ENCODE measurements around the gene ZBTB49. TPM values are rescaled to one million over a fixed set of nuclear protein-coding genes. Genes with fewer than 3 reads are reported as not detected.

ZBTB49 gene
- total and polyA plus RNA-seq, 2 of the 4 experiments (the other 2 are of a cell fraction): 3.2 to 4.8 TPM

DNA sequence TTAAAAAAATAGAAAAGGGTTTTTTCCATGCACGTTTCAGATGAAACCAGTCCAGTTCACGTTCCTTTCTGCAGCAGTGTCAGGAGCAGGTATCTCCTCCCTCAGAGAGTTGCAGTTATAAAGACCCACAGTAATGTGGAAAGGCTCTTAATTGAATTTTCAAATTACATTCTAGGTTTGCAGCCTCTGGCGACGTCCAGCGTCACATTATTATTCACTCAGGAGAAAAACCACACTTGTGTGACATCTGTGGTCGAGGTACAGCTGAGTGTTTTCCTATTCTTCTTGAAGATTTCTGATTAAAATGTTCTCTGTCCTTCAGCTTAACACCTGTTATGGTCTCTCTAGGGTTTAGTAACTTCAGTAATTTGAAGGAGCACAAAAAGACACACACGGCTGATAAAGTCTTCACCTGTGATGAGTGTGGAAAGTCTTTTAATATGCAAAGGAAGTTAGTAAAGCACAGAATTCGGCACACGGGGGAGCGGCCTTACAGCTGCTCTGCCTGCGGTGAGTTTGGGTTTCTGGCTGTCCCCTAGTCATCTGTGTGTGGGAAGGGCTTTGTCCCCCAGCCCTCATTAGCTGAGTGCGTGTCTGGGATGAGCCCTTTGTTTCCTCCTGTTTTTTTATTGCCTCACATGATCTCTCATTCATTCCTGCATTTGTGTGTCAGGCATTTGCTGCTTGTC is 25.6 kb downstream of the ZBTB49 start:
- Histone ChIP-seq H2BK5ac (ENCODE audit: low read depth, low read length, poor library complexity, severe bottlenecking) (no peak overlapping the region), H4K8ac (ENCODE audit: low read depth in 2 of 2, low read length in 2 of 2) (no peak overlapping the region), H3K23ac (ENCODE audit: low read depth, low read length) (no peak overlapping the region), H3K9me1 (ENCODE audit: insufficient read depth, low read length) (no peaks in the 10 kb centered on the region), H3K4me3 (ENCODE audit: insufficient read depth, low read depth, low read length) (no peak overlapping the region), H3K27ac (ENCODE audit: insufficient read depth, low read length) (no peak overlapping the region), H3K4me2 (ENCODE audit: low read depth, low read length) (no peak overlapping the region), H4K5ac (ENCODE audit: low read depth, low read length) (no peak overlapping the region), H3K79me1 (ENCODE audit: low read depth in 1 of 2, low read length in 2 of 2) (peaks cover 0 to 6% of the 10 kb centered on the region in 2 experiments; a peak in 3 of 4 replicates), H2BK15ac (ENCODE audit: low read depth, low read length) (no peak overlapping the region), H3K4me1 (ENCODE audit: control insufficient read depth, insufficient read depth, low read length) (no peaks in the 10 kb centered on the region), H3K36me3 (ENCODE audit: control insufficient read depth, insufficient read depth, low read length) (peaks cover 30% of the 10 kb centered on the region), H2AK9ac (replicated peaks; ENCODE audit: low read depth, low read length, poor library complexity) (no peak overlapping the region), H4K91ac (ENCODE audit: insufficient read depth, low read depth, low read length) (no peak overlapping the region), H2AFZ (replicated peaks; ENCODE audit: low read length, poor library complexity) (no peak overlapping the region), H2BK120ac (ENCODE audit: low read depth, low read length) (no peak overlapping the region), H3K9ac (ENCODE audit: low read depth, low read length) (no peak overlapping the region), H4K20me1 (ENCODE audit: insufficient read depth, low read length) (no peaks in the 10 kb centered on the region), H3K4ac (ENCODE audit: low read depth, low read length) (no peak overlapping the region), H3K18ac (ENCODE audit: low read depth, low read length) (no peak overlapping the region), H3K27me3 (ENCODE audit: control insufficient read depth, insufficient read depth, low read length) (no peaks in the 10 kb centered on the region), H2BK20ac (ENCODE audit: low read depth, low read length) (no peak overlapping the region), H3K9me3 (ENCODE audit: control insufficient read depth, insufficient read depth, low read length) (no peaks in the 10 kb centered on the region), H3K56ac (ENCODE audit: extremely low read depth, insufficient read depth, low read length) (no peak overlapping the region), H3K14ac (replicated peaks; ENCODE audit: low read depth, low read length) (no peak overlapping the region), H2AK5ac (ENCODE audit: low read depth, low read length) (no peak overlapping the region)
- in situ Hi-C loops (cut with MboI; ENCODE audit: low sequenced_read_pairs) (no loop called here), intact Hi-C loops (cut with micrococcal nuclease) (no loop called here), dilution Hi-C loops (cut with HindIII; ENCODE audit: low sequenced_read_pairs, unreplicated experiment) (no loop called here)
- no CpG with 5 or more reads among the region's 12 CpGs for WGBS, 2 experiments (ENCODE audit: extremely low coverage in 2 of 2, insufficient read length in 1 of 2)
- ChIA-PET CTCF (no interaction called here), POLR2A (ENCODE audit: unreplicated experiment) (no interaction called here)
- TF ChIP-seq RAD21 (IDR thresholded peaks at IDR 0.05; ENCODE audit: low read length) (no peak), FOS (IDR thresholded peaks at IDR 0.05; ENCODE audit: low read depth, low read length) (no peak), CHD1 (IDR thresholded peaks at IDR 0.05; ENCODE audit: low read depth, low read length) (no peak), RCOR1 (IDR thresholded peaks at IDR 0.05; ENCODE audit: insufficient replicate concordance, low read length) (no peak), SMC3 (IDR thresholded peaks at IDR 0.05; ENCODE audit: low read depth, low read length) (no peak), POLR2A (IDR thresholded peaks at IDR 0.05; ENCODE audit: low read depth, low read length) (no peak), MAFK (IDR thresholded peaks at IDR 0.05; ENCODE audit: low read depth, low read length) (no peak), RFX5 (IDR thresholded peaks at IDR 0.05; ENCODE audit: low read depth, low read length) (no peak), MAZ (IDR thresholded peaks at IDR 0.05; ENCODE audit: borderline replicate concordance, low read depth, low read length) (no peak), NFE2L2 (IDR thresholded peaks at IDR 0.05; ENCODE audit: low read depth, low read length) (no peak), BHLHE40 (IDR thresholded peaks at IDR 0.05; ENCODE audit: low read depth, low read length) (no peak), MXI1 (IDR thresholded peaks at IDR 0.05; ENCODE audit: borderline replicate concordance, low read depth, low read length) (no peak), CEBPB (IDR thresholded peaks at IDR 0.05; ENCODE audit: low read depth, low read length) (no peak)
- TF ChIP-seq, protein P1, sequence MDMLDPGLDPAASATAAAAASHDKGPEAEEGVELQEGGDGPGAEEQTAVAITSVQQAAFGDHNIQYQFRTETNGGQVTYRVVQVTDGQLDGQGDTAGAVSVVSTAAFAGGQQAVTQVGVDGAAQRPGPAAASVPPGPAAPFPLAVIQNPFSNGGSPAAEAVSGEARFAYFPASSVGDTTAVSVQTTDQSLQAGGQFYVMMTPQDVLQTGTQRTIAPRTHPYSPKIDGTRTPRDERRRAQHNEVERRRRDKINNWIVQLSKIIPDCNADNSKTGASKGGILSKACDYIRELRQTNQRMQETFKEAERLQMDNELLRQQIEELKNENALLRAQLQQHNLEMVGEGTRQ (IDR thresholded peaks at IDR 0.05; ENCODE audit: low read depth, low read length): no peak
- TF ChIP-seq, protein P2, sequence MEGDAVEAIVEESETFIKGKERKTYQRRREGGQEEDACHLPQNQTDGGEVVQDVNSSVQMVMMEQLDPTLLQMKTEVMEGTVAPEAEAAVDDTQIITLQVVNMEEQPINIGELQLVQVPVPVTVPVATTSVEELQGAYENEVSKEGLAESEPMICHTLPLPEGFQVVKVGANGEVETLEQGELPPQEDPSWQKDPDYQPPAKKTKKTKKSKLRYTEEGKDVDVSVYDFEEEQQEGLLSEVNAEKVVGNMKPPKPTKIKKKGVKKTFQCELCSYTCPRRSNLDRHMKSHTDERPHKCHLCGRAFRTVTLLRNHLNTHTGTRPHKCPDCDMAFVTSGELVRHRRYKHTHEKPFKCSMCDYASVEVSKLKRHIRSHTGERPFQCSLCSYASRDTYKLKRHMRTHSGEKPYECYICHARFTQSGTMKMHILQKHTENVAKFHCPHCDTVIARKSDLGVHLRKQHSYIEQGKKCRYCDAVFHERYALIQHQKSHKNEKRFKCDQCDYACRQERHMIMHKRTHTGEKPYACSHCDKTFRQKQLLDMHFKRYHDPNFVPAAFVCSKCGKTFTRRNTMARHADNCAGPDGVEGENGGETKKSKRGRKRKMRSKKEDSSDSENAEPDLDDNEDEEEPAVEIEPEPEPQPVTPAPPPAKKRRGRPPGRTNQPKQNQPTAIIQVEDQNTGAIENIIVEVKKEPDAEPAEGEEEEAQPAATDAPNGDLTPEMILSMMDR (conservative IDR thresholded peaks at IDR 0.05; ENCODE audit: low read depth, low read length): no peak
- TF ChIP-seq, protein P3, sequence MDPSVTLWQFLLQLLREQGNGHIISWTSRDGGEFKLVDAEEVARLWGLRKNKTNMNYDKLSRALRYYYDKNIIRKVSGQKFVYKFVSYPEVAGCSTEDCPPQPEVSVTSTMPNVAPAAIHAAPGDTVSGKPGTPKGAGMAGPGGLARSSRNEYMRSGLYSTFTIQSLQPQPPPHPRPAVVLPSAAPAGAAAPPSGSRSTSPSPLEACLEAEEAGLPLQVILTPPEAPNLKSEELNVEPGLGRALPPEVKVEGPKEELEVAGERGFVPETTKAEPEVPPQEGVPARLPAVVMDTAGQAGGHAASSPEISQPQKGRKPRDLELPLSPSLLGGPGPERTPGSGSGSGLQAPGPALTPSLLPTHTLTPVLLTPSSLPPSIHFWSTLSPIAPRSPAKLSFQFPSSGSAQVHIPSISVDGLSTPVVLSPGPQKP (IDR thresholded peaks at IDR 0.05; ENCODE audit: borderline replicate concordance, low read depth, low read length): no peak
- DNase-seq: no peak
- BruUV-seq (replicated peaks): no TSS peak
- ATAC-seq (ENCODE audit: low read depth): no peak

All from IMR-90 (cell line).